Osteoblast (primary cell): ENCODE data around the gene CAMK2N2. TPM values are rescaled to one million over a fixed set of nuclear protein-coding genes. Genes with fewer than 3 reads are reported as not detected.

Experiments used
- DNase-seq: peaks from one replicate; pipeline ENCODE4 v3.0.0; 2011; ENCODE audit warnings: low spot score, mixed read lengths; ENCODE audit not compliant: insufficient read length; ENCODE audit errors: missing footprints
- H2AFZ ChIP-seq: 2 replicates; pipeline ENCODE4 v1.6.0; 2011; ENCODE audit warnings: mild to moderate bottlenecking, low read length
- H3K27ac ChIP-seq: 2 replicates; pipeline ENCODE4 v1.5.1; 2011; ENCODE audit warnings: mild to moderate bottlenecking, low read depth, low read length, moderate library complexity
- H3K27me3 ChIP-seq: 2 replicates; pipeline ENCODE4 v1.6.0; 2012; ENCODE audit warnings: mild to moderate bottlenecking, control low read depth, inconsistent platforms, low read length, moderate library complexity; ENCODE audit not compliant: insufficient read depth
- H3K36me3 ChIP-seq: 2 replicates; pipeline ENCODE4 v1.5.1; 2011; ENCODE audit warnings: mild to moderate bottlenecking, low read length, control low read depth, moderate library complexity; ENCODE audit not compliant: insufficient read depth
- H3K4me1 ChIP-seq: 2 replicates; pipeline ENCODE4 v1.5.1; 2011; ENCODE audit warnings: mild to moderate bottlenecking, low read length, control low read depth, moderate library complexity; ENCODE audit not compliant: insufficient read depth
- H3K4me2 ChIP-seq: 2 replicates; pipeline ENCODE4 v1.6.0; 2011; ENCODE audit warnings: mild to moderate bottlenecking, low read length; ENCODE audit not compliant: insufficient read depth
- H3K4me3 ChIP-seq: fragments of 200-600 bp; sonication (generic); 3 replicates; pipeline ENCODE4 v1.5.1; 2012; ENCODE audit warnings: mild to moderate bottlenecking, low read length, inconsistent platforms; ENCODE audit not compliant: insufficient read depth
- H3K79me2 ChIP-seq: 2 replicates; pipeline ENCODE4 v1.6.0; 2012; ENCODE audit warnings: mild to moderate bottlenecking, low read length, control low read depth, inconsistent platforms; ENCODE audit not compliant: insufficient read depth
- H3K9me3 ChIP-seq: 2 replicates; pipeline ENCODE4 v1.5.1; 2011; ENCODE audit warnings: low read depth, low read length, control low read depth
- H4K20me1 ChIP-seq: 2 replicates; pipeline ENCODE4 v1.6.0; 2012; ENCODE audit warnings: mild to moderate bottlenecking, low read length, control low read depth; ENCODE audit not compliant: insufficient read depth
- total RNA-seq: library from RNA; depleted of rRNA; stranded (reverse); fragments of >200 nt; gene quantifications from 2 replicates; pipeline ENCODE4 v1.2.3, GENCODE V29; 2012
- TF ChIP-seq, protein P1 (sequence below): IDR thresholded peaks from 2 replicates; pipeline ENCODE4 v1.5.1; 2011; ENCODE audit warnings: mild to moderate bottlenecking, low read depth, low read length, moderate library complexity; ENCODE audit errors: extremely low read depth

The CAMK2N2 gene
- total RNA-seq, 1 donor = not detected

- Histone ChIP-seq H3K79me2 (no peaks in the 10 kb centered on the region), H3K27me3 (peaks cover 35% of the 10 kb centered on the region), H3K4me2 (no peak overlapping the region), H3K27ac (no peak overlapping the region), H3K36me3 (no peaks in the 10 kb centered on the region), H4K20me1 (no peaks in the 10 kb centered on the region), H3K9me3 (no peaks in the 10 kb centered on the region), H3K4me3 (no peak overlapping the region), H2AFZ (no peak overlapping the region), H3K4me1 (no peaks in the 10 kb centered on the region)
- TF ChIP-seq, protein P1, sequence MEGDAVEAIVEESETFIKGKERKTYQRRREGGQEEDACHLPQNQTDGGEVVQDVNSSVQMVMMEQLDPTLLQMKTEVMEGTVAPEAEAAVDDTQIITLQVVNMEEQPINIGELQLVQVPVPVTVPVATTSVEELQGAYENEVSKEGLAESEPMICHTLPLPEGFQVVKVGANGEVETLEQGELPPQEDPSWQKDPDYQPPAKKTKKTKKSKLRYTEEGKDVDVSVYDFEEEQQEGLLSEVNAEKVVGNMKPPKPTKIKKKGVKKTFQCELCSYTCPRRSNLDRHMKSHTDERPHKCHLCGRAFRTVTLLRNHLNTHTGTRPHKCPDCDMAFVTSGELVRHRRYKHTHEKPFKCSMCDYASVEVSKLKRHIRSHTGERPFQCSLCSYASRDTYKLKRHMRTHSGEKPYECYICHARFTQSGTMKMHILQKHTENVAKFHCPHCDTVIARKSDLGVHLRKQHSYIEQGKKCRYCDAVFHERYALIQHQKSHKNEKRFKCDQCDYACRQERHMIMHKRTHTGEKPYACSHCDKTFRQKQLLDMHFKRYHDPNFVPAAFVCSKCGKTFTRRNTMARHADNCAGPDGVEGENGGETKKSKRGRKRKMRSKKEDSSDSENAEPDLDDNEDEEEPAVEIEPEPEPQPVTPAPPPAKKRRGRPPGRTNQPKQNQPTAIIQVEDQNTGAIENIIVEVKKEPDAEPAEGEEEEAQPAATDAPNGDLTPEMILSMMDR = no peak
- peak; percentile 68 for DNase-seq
Measured at GRCh38 chr3:184234671-184235380, 26.5 kb downstream of the CAMK2N2 start.

GRCh38 chr3:184234224-184234623 lies 27.1 kb downstream of the CAMK2N2 start:
- peak; percentile 98 for DNase-seq
- no peaks in the 10 kb centered on the region for H3K36me3 ChIP-seq
- H3K4me1 ChIP-seq = no peaks in the 10 kb centered on the region
- TF ChIP-seq, protein P1 = no peak
- no peaks in the 10 kb centered on the region for H4K20me1 ChIP-seq
- H3K27me3 ChIP-seq = peaks cover 41% of the 10 kb centered on the region
- no peaks in the 10 kb centered on the region for H3K9me3 ChIP-seq
- H3K27ac ChIP-seq = no peak overlapping the region
- H3K4me2 ChIP-seq = no peak overlapping the region
- H2AFZ ChIP-seq = no peak overlapping the region
- H3K4me3 ChIP-seq = no peak overlapping the region
- H3K79me2 ChIP-seq = no peaks in the 10 kb centered on the region

GRCh38 chr3:184233127-184233843 lies 28.1 kb downstream of the CAMK2N2 start:
- Histone ChIP-seq H3K4me2 (no peak overlapping the region), H3K79me2 (no peaks in the 10 kb centered on the region), H4K20me1 (no peaks in the 10 kb centered on the region), H3K4me3 (no peak overlapping the region), H3K9me3 (no peaks in the 10 kb centered on the region), H2AFZ (no peak overlapping the region), H3K27ac (no peak overlapping the region), H3K36me3 (no peaks in the 10 kb centered on the region), H3K4me1 (no peaks in the 10 kb centered on the region), H3K27me3 (peaks cover 50% of the 10 kb centered on the region)
- TF ChIP-seq, protein P1 = no peak
- DNase-seq = peak; percentile 65

DNA sequence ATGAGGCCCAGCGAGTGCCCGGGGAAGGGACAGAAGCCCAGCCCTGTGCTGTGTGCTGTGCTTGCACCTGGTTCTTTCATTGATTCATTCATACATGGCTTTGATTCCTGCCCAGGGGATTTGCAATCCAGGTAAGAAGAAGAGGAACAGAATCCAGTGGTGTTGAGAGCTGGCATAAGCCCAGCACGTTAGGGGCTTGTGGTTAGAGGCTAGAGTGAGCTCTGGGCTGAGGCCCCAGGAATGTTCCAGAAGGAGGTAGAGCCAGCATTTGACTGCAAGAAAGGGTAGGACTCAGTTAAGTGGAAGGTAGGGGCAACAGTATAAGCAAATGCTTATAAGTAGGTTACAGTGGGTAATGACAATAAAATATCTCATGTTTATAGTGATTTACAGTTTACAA lies 29.7 kb downstream of the CAMK2N2 start:
- Histone ChIP-seq H3K4me2 (no peak overlapping the region), H2AFZ (no peak overlapping the region), H3K79me2 (no peaks in the 10 kb centered on the region), H3K4me3 (no peak overlapping the region), H3K4me1 (no peaks in the 10 kb centered on the region), H4K20me1 (no peaks in the 10 kb centered on the region), H3K36me3 (no peaks in the 10 kb centered on the region), H3K9me3 (no peaks in the 10 kb centered on the region), H3K27ac (no peak overlapping the region), H3K27me3 (peaks cover 62% of the 10 kb centered on the region)
- TF ChIP-seq, protein P1 = no peak
- DNase-seq = peak; percentile 88
